ENCODE measurements around the gene RAMP2.
A peak's percentile ranks its signal among the peaks of the same experiment; 100 is the strongest.

Gene RAMP2

DNA sequence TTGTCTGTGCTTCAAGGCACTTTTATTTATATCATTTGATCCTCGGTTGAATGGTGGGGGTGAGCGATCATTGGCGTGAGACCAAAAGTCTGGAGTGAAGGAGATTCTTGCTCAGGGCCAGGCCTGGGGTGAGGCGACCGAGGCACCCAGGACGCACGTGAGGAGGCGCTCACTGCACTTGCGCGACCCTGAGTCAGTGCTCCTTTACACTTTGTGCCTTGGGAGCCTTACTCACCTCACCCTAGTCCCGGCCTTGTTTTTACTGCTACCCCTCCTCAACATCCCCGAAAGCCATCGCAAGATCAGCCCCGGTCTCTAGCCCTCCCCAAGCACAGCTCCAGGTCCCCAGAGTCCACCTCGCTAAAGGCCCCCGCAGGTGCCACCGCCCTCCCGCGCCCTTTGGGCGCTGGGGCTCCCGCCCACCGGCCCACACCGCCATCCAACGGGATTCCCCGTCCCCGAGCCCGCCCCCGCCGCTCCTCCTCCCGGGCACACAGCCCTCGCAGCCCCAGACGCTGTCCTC is 16.7 kb upstream of the RAMP2 start:
- Histone ChIP-seq H3K9me2 (replicated peaks; ENCODE audit: insufficient read depth, low read length) (no peaks in the 10 kb centered on the region), H3K27ac (ENCODE audit: low read depth, low read length) (peak overlapping the region; percentile 40), H3F3A (ENCODE audit: insufficient read depth) (no peaks in the 10 kb centered on the region), H3K36me3 (ENCODE audit: low read length) (no peaks in the 10 kb centered on the region), H3K9me3 (ENCODE audit: insufficient read depth, low read length) (no peaks in the 10 kb centered on the region), H3K9ac (ENCODE audit: low read length) (peak overlapping the region; percentile 69), H3K4me2 (ENCODE audit: low read depth, low read length, poor library complexity, severe bottlenecking) (peak overlapping the region; percentile 97), H3K4me3 (ENCODE audit: insufficient read depth, low read length, poor library complexity, severe bottlenecking) (peak overlapping the region; percentile 70), H2AFZ (ENCODE audit: low read depth, low read length, severe bottlenecking) (peak overlapping the region; percentile 83), H3K27me3 (ENCODE audit: low read length) (no peaks in the 10 kb centered on the region), H3K79me2 (ENCODE audit: insufficient read depth, low read length) (peaks cover 21% of the 10 kb centered on the region), H4K20me1 (ENCODE audit: low read depth, low read length) (no peaks in the 10 kb centered on the region)
- TF ChIP-seq CTCF (IDR thresholded peaks at IDR 0.05; ENCODE audit: insufficient read depth, low read length, poor library complexity, severe bottlenecking) (no peak), EZH2phosphoT487 (conservative IDR thresholded peaks at IDR 0.05; ENCODE audit: low read length) (no peak)

DNA sequence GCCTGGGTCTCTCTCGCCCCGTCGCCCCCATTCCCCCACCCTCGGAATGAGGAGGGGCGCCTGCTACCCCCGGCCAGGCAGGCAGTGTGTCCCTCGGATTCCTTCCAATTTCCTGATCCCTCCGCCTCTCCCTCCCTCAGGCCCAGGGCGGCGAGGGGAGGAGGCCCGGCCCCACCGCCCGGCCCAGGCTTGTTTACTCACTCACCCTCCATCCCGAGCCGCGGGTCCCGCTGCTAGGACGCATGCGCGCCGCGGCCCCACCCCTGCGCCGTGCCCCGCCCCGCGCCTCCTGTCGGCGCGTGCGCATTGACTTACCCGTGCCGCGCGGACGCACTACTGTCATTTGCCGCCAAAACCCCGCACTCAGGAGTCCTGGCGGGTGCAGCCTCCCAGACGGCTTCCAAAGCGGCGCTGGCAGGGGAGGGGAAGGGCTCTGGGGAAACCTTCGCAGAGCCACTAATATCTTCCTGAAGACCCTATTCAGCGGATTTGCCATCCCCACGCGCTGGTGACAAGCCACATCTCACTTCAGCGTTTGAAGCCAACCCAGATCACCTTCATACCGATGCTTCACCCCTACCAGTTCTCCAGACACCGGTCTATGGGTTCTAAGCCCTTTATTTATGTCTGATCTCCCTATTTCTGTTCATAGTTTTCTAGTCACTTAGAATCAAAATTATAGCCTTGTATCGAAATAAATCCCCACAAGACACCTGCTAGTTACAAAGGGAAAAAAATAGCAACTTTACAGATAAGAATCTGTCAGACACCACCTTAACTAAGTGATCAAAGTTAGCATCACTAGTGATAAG is 16.0 kb upstream of the RAMP2 start, which contains the start of gene EZH1:
Gene EZH1, minus strand, starts transcription at position 235 of the 812 bp plus-strand sequence. CDS start 16,099 bp downstream, outside the sequence.
- no peak for TF ChIP-seq EZH2phosphoT487 (conservative IDR thresholded peaks at IDR 0.05; ENCODE audit: low read length)
- TF ChIP-seq CTCF (IDR thresholded peaks at IDR 0.05; ENCODE audit: insufficient read depth, low read length, poor library complexity, severe bottlenecking): no peak
- Histone ChIP-seq H3K27me3 (ENCODE audit: low read length) (no peaks in the 10 kb centered on the region), H3K4me2 (ENCODE audit: low read depth, low read length, poor library complexity, severe bottlenecking) (peak within 1 kb of the TSS; percentile 97), H3K9ac (ENCODE audit: low read length) (peak within 1 kb of the TSS; percentile 69), H3K36me3 (ENCODE audit: low read length) (no peaks in the 10 kb centered on the region), H4K20me1 (ENCODE audit: low read depth, low read length) (no peaks in the 10 kb centered on the region), H3K79me2 (ENCODE audit: insufficient read depth, low read length) (peaks cover 21% of the 10 kb centered on the region), H3K27ac (ENCODE audit: low read depth, low read length) (peak within 1 kb of the TSS; percentile 40), H3F3A (ENCODE audit: insufficient read depth) (no peaks in the 10 kb centered on the region), H2AFZ (ENCODE audit: low read depth, low read length, severe bottlenecking) (peak within 1 kb of the TSS; percentile 90), H3K4me3 (ENCODE audit: insufficient read depth, low read length, poor library complexity, severe bottlenecking) (peak within 1 kb of the TSS; percentile 70), H3K9me3 (ENCODE audit: insufficient read depth, low read length) (no peaks in the 10 kb centered on the region), H3K9me2 (replicated peaks; ENCODE audit: insufficient read depth, low read length) (no peaks in the 10 kb centered on the region)

- peaks cover 10% of the 10 kb centered on the region for H3K79me2 ChIP-seq (ENCODE audit: insufficient read depth, low read length)
- H3K27me3 ChIP-seq (ENCODE audit: low read length): no peaks in the 10 kb centered on the region
- no peaks in the 10 kb centered on the region for H4K20me1 ChIP-seq (ENCODE audit: low read depth, low read length)
- H3F3A ChIP-seq (ENCODE audit: insufficient read depth): no peaks in the 10 kb centered on the region
- H3K9me3 ChIP-seq (ENCODE audit: insufficient read depth, low read length): no peaks in the 10 kb centered on the region
- H3K9ac ChIP-seq (ENCODE audit: low read length): no peak overlapping the region
- H2AFZ ChIP-seq (ENCODE audit: low read depth, low read length, severe bottlenecking): no peak overlapping the region
- TF ChIP-seq EZH2phosphoT487 (conservative IDR thresholded peaks at IDR 0.05; ENCODE audit: low read length) (no peak), CTCF (IDR thresholded peaks at IDR 0.05; ENCODE audit: insufficient read depth, low read length, poor library complexity, severe bottlenecking) (no peak)
- no peak overlapping the region for H3K27ac ChIP-seq (ENCODE audit: low read depth, low read length)
- H3K4me2 ChIP-seq (ENCODE audit: low read depth, low read length, poor library complexity, severe bottlenecking): no peak overlapping the region
- H3K4me3 ChIP-seq (ENCODE audit: insufficient read depth, low read length, poor library complexity, severe bottlenecking): no peak overlapping the region
- no peaks in the 10 kb centered on the region for H3K9me2 ChIP-seq (replicated peaks; ENCODE audit: insufficient read depth, low read length)
- H3K36me3 ChIP-seq (ENCODE audit: low read length): no peaks in the 10 kb centered on the region
These were observed 12.7 kb upstream of the RAMP2 start for GRCh38 chr17:42748202-42748907.

All from SU-DHL-6 (cell line).